Type B pancreatic cell (in vitro differentiated cells): ENCODE data around the gene FAT1. TPM values are rescaled to one million over a fixed set of nuclear protein-coding genes. Genes with fewer than 3 reads are reported as not detected.
A peak's percentile ranks its signal among the peaks of the same experiment; 100 is the strongest.

Experiments used
- DNase-seq: peaks from one replicate; pipeline ENCODE4 v3.0.0; 2021; ENCODE audit warnings: mixed read lengths; ENCODE audit not compliant: unreplicated experiment; ENCODE audit errors: extremely low spot score
- H3K27ac Mint-ChIP-seq: 2 replicates; pipeline ENCODE4 v1.8.0; 2021; ENCODE audit warnings: mild to moderate bottlenecking, mixed read lengths
- H3K27me3 Mint-ChIP-seq: 2 replicates; pipeline ENCODE4 v1.8.0; 2021; ENCODE audit warnings: mixed read lengths
- H3K36me3 Mint-ChIP-seq: 2 replicates; pipeline ENCODE4 v1.8.0; 2021; ENCODE audit warnings: mixed read lengths
- H3K4me1 Mint-ChIP-seq: one replicate; pipeline ENCODE4 v1.8.0; 2021; ENCODE audit warnings: mixed read lengths; ENCODE audit not compliant: unreplicated experiment
- H3K4me3 Mint-ChIP-seq: 2 replicates; pipeline ENCODE4 v1.8.0; 2021; ENCODE audit warnings: mild to moderate bottlenecking, mixed read lengths
- H3K9me3 Mint-ChIP-seq: 2 replicates; pipeline ENCODE4 v1.8.0; 2021; ENCODE audit warnings: mixed read lengths
- CTCF ChIP-seq: fragments of 200-600 bp; sonication (generic); conservative IDR thresholded peaks from 2 replicates; pipeline ENCODE4 v1.5.0; 2021; ENCODE audit warnings: antibody characterized with exemption, mild to moderate bottlenecking
- total RNA-seq: library from RNA; stranded (reverse); gene quantifications from 2 replicates; pipeline ENCODE4 v1.2.1, GENCODE V29; 2021; ENCODE audit warnings: low replicate concordance

FAT1 gene
- total RNA-seq, 1 donor from 2014 or later, result 197 TPM

DNA sequence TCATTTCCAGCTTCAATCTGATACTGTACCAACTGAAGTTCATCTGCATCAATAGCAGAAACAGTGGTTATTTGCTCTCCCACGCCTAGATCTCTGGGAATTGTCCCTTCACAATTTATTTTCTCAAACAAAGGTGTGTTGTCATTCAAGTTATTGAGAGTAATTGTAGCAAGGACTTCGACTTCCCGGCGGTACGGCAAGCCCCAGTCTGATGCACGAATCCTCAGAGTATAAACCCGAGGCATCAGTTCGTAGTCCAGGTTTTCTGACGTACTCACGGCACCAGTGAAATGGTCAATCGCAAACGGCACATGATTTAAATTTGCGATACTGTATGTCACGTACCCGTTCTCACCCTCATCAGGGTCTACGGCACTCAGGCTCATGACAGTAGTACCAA lies 15.7 kb downstream of the FAT1 start:
- H3K27ac Mint-ChIP-seq, result no peak overlapping the region
- peaks cover 74% of the 10 kb centered on the region for H3K36me3 Mint-ChIP-seq
- no peak for DNase-seq
- H3K9me3 Mint-ChIP-seq, result peaks cover 6% of the 10 kb centered on the region
- no peak overlapping the region for H3K4me3 Mint-ChIP-seq
- no peak for TF ChIP-seq CTCF
- no peaks in the 10 kb centered on the region for H3K27me3 Mint-ChIP-seq
- peaks cover 20% of the 10 kb centered on the region for H3K4me1 Mint-ChIP-seq

DNA sequence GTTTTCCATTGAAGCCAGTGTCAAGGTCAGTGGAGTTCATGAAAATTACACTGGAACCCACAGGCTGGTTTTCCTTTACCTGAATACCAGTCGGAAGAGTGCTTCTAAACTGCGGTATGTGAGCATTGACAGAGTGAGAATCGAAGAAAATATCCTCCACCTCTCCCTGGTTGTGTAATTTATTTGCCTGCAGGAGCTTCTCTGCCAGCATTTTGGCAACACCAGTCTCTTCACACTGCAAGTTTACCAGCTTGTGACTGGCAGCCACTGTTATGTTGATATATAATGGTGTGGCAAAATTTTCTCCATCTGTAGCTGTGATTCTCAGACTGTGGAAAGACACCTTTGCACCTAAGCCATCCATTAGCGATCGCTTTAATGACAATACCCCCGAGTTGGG lies 16.1 kb downstream of the FAT1 start:
- Mint-ChIP-seq H3K4me1 (peaks cover 22% of the 10 kb centered on the region), H3K4me3 (no peak overlapping the region), H3K27me3 (no peaks in the 10 kb centered on the region), H3K9me3 (peaks cover 2% of the 10 kb centered on the region), H3K27ac (no peak overlapping the region), H3K36me3 (peaks cover 74% of the 10 kb centered on the region)
- DNase-seq, result no peak
- TF ChIP-seq CTCF, result no peak

- H3K9me3 Mint-ChIP-seq, result peaks cover 5% of the 10 kb centered on the region
- H3K4me1 Mint-ChIP-seq, result peaks cover 40% of the 10 kb centered on the region
- TF ChIP-seq CTCF, result no peak
- peaks cover 80% of the 10 kb centered on the region for H3K36me3 Mint-ChIP-seq
- DNase-seq, result no peak
- H3K4me3 Mint-ChIP-seq, result no peak overlapping the region
- H3K27ac Mint-ChIP-seq, result peak overlapping the region; percentile 7
- H3K27me3 Mint-ChIP-seq, result no peaks in the 10 kb centered on the region
These were observed 19.6 kb downstream of the FAT1 start for GRCh38 chr4:186704057-186704456.

- peak overlapping the region; percentile 64 for H3K27ac Mint-ChIP-seq
- H3K4me1 Mint-ChIP-seq, result peaks cover 40% of the 10 kb centered on the region
These were observed 20.1 kb downstream of the FAT1 start for GRCh38 chr4:186703510-186703909.

DNA sequence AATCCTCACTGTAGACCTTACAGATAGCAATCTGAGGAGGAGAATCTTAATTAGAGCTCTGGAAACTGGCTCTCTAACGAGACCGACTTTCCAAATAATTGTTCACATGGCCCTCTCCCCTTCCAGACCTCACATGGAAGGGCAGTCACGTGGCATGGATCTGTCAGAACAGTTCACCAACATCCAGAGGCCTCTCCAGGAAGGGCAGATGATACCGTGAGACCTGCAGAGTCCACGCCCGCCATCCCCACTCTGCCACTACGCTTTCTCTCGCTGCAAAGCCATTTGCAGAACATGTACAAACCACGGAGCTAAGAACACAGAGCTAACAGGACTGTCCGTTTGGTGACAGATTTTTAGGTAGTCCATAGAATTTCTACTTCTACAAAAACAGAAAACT lies 20.7 kb downstream of the FAT1 start:
- DNase-seq, result no peak
- Mint-ChIP-seq H3K27ac (peak overlapping the region; percentile 64), H3K9me3 (peaks cover 17% of the 10 kb centered on the region), H3K27me3 (no peaks in the 10 kb centered on the region), H3K4me1 (peaks cover 40% of the 10 kb centered on the region), H3K36me3 (peaks cover 80% of the 10 kb centered on the region), H3K4me3 (peak overlapping the region; percentile 27)
- TF ChIP-seq CTCF, result no peak

More at GRCh38 chr4:186703510-186703909, 20.1 kb downstream of the FAT1 start:
- H3K4me3 Mint-ChIP-seq, result no peak overlapping the region
- peaks cover 11% of the 10 kb centered on the region for H3K9me3 Mint-ChIP-seq
- no peaks in the 10 kb centered on the region for H3K27me3 Mint-ChIP-seq
- no peak for DNase-seq
- no peak for TF ChIP-seq CTCF
- peaks cover 80% of the 10 kb centered on the region for H3K36me3 Mint-ChIP-seq

DNA sequence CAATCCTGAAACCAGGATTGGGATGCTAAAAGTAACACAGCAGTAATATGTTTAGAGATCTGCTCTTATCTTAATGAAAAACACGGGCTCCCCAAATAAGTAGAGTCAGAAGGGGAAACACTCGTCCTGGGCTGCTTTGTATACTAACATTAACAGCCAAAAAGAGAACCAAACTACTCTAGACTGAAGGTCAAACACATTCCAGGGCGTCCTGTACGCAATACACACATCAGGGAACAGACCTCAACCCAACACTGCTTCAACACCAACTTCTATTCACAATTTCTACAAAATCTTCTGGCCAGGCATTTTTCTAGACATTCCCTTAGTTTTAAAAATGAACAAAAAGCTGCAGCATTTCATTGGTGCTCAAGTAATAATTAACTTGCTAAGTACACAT lies 21.4 kb downstream of the FAT1 start:
- DNase-seq, result no peak
- Mint-ChIP-seq H3K4me3 (no peak overlapping the region), H3K4me1 (peaks cover 40% of the 10 kb centered on the region), H3K9me3 (peaks cover 17% of the 10 kb centered on the region), H3K27me3 (no peaks in the 10 kb centered on the region), H3K27ac (peak overlapping the region; percentile 64), H3K36me3 (peaks cover 79% of the 10 kb centered on the region)
- TF ChIP-seq CTCF, result no peak
